K562 (cell line): Measurements from ENCODE around the gene CLDN2. TPM values are rescaled to one million over a fixed set of nuclear protein-coding genes. Genes with fewer than 3 reads are reported as not detected.

ENCODE experiments used
- ATAC-seq: fragments of 200-7000 bp; cut with Tn5 transposase; 3 replicates; pipeline ENCODE4 v1.9.1; 2020; ENCODE audit warnings: moderate library complexity
- BruUV-seq: library from RNA; stranded (reverse); fragments of 400-500 nt; replicated peaks from 2 replicates; lab custom pipeline; 2021; lab: Mats Ljungman, UMichigan
- CTCF ChIA-PET: fragments of 300-600 bp; formaldehyde crosslinking; extraction: SDS; loops from one replicate; lab custom pipeline; 2021; ENCODE audit warnings: low intra/inter-chr PET ratio; lab: Yijun Ruan, JAX
- POLR2A ChIA-PET: fragments of 300-600, 350-650 bp; sonication (Branson Sonifier 250); formaldehyde crosslinking; extraction: SDS; loops from one replicate; lab custom pipeline; 2021; ENCODE audit warnings: antibody characterized with exemption, inconsistent platforms; lab: Yijun Ruan, JAX
- DNase-seq, 4 experiments: peaks; one replicate each; pipeline versions ENCODE4 v3.0.0 to v3.0.0-alpha.2; 2011 to 2018; ENCODE audit warnings: low spot score in 3 of 4, mixed read lengths in 3 of 4; ENCODE audit errors: extremely low read depth in 1 of 4
- FAIRE-seq: peaks from 2 replicates; lab custom pipeline; 2011; peaks lifted over from hg19 to GRCh38; lab: Jason Lieb, UNC
- H2AFZ ChIP-seq: 2 replicates; pipeline ENCODE4 v1.6.0; 2011; ENCODE audit warnings: low read depth, low read length, control low read depth, inconsistent platforms
- H3K27ac ChIP-seq: fragments of 200-600 bp; 3 replicates; pipeline ENCODE4 v1.8.0; 2011; ENCODE audit warnings: low read depth, mild to moderate bottlenecking, control low read depth, inconsistent platforms, low read length, moderate library complexity, mixed read lengths; ENCODE audit errors: extremely low read depth
- H3K27me3 ChIP-seq, 2 experiments: fragments of 300-600 bp in 1 of 2; 2 replicates in 1 of 2; 3 replicates in 1 of 2; pipeline versions ENCODE4 v1.6.0 to v1.8.0; 2011; ENCODE audit warnings: inconsistent platforms in 2 of 2, low read length in 2 of 2, mild to moderate bottlenecking in 1 of 2, mixed read lengths in 1 of 2, moderate library complexity in 1 of 2; ENCODE audit not compliant: control insufficient read depth in 2 of 2, insufficient read depth in 2 of 2
- H3K36me3 ChIP-seq: fragments of 300-600 bp; 3 replicates; pipeline ENCODE4 v1.8.0; 2011; ENCODE audit warnings: mild to moderate bottlenecking, low read length, inconsistent platforms; ENCODE audit not compliant: control insufficient read depth, insufficient read depth
- H3K4me1 ChIP-seq, 2 experiments: fragments of 200-600 bp in 1 of 2; replicated peaks in 1 of 2; 2 replicates in 1 of 2; 3 replicates in 1 of 2; pipeline versions ENCODE4 v1.5.1 to v1.8.0; 2011; ENCODE audit warnings: inconsistent platforms in 2 of 2, low read length in 2 of 2, mild to moderate bottlenecking in 1 of 2, mixed read lengths in 1 of 2, moderate library complexity in 1 of 2; ENCODE audit not compliant: control insufficient read depth in 2 of 2, insufficient read depth in 2 of 2
- H3K4me2 ChIP-seq: 2 replicates; pipeline ENCODE4 v1.6.1; 2011; ENCODE audit warnings: low read length, control low read depth, inconsistent platforms, mixed read lengths; ENCODE audit not compliant: insufficient read depth
- H3K4me3 ChIP-seq: fragments of 200-600 bp; sonication (generic), shearing (Covaris generic); 2 replicates; pipeline ENCODE4 v1.5.1; 2016; ENCODE audit warnings: control low read depth, inconsistent platforms
- H3K79me2 ChIP-seq: fragments of 200-600 bp; 3 replicates; pipeline ENCODE4 v1.8.0; 2011; ENCODE audit warnings: low read length, inconsistent platforms; ENCODE audit not compliant: control insufficient read depth, insufficient read depth
- H3K9ac ChIP-seq, 2 experiments: 2 replicates each; pipeline versions ENCODE4 v1.6.0 to v1.6.1; 2011; ENCODE audit warnings: low read depth in 2 of 2, low read length in 2 of 2, control low read depth in 1 of 2, inconsistent platforms in 1 of 2, mild to moderate bottlenecking in 1 of 2, mixed read lengths in 1 of 2; ENCODE audit not compliant: insufficient read depth in 1 of 2
- H3K9me1 ChIP-seq: one replicate; pipeline ENCODE4 v1.6.0; 2011; ENCODE audit warnings: inconsistent platforms, mild to moderate bottlenecking, low read length, moderate library complexity; ENCODE audit not compliant: control insufficient read depth, insufficient read depth
- H3K9me3 ChIP-seq: replicated peaks from 2 replicates; pipeline ENCODE4 v1.5.1; 2011; ENCODE audit warnings: low read depth, low read length, inconsistent platforms; ENCODE audit not compliant: control insufficient read depth, insufficient read depth
- H4K20me1 ChIP-seq: replicated peaks from 2 replicates; pipeline ENCODE4 v1.6.1; 2011; ENCODE audit warnings: low read length, inconsistent platforms, mixed read lengths; ENCODE audit not compliant: control insufficient read depth, insufficient read depth
- EGR1 ChIP-seq: fragments of 450-650 bp; conservative IDR thresholded peaks from 2 replicates; pipeline ENCODE4 v1.6.1; 2017; ENCODE audit warnings: mild to moderate bottlenecking
- HBP1 ChIP-seq: fragments of 450-650 bp; formaldehyde crosslinking; IDR thresholded peaks from 2 replicates; pipeline ENCODE4 v1.4.0; 2022; ENCODE audit warnings: missing genetic modification characterization
- MGA ChIP-seq: fragments of 450-650 bp; IDR thresholded peaks from 2 replicates; pipeline ENCODE4 v1.6.1; 2016; ENCODE audit warnings: mild to moderate bottlenecking, moderate library complexity
- NCOA4 ChIP-seq: fragments of 450-650 bp; IDR thresholded peaks from 2 replicates; pipeline ENCODE4 v1.6.1; 2018; ENCODE audit warnings: mild to moderate bottlenecking; ENCODE audit not compliant: partially characterized antibody
- NFIC ChIP-seq: fragments of 450-650 bp; IDR thresholded peaks from 2 replicates; pipeline ENCODE4 v1.6.1; 2017; ENCODE audit warnings: mild to moderate bottlenecking, inconsistent platforms
- SMAD3 ChIP-seq: fragments of 450-650 bp; formaldehyde crosslinking; conservative IDR thresholded peaks from 2 replicates; pipeline ENCODE4 v1.4.0; 2020; ENCODE audit warnings: mild to moderate bottlenecking
- WGBS: fragments of 100-300 bp; shearing (Covaris generic); methylation state at CpG from one replicate; pipeline ENCODE4 v1.1.6; 2016; ENCODE audit warnings: low coverage, mixed read lengths; ENCODE audit not compliant: insufficient coverage; ENCODE audit errors: missing lambda C conversion rate; 5-methylcytosine and 5-hydroxymethylcytosine counted together
- in situ Hi-C: fragments of 300-500 bp; cut with MboI; formaldehyde crosslinking; loops from 4 replicates; pipeline ENCODE4 v1.15.0; 2018; ENCODE audit warnings: inconsistent platforms, mixed read lengths
- intact Hi-C: fragments of 100-400 bp; cut with micrococcal nuclease; formaldehyde crosslinking; loops from 2 replicates; pipeline ENCODE4 v1.14.2; 2022
- polyA plus RNA-seq, 8 experiments: library from polyadenylated mRNA; depleted of rRNA in 4 of 8; stranded (reverse) in 5 of 8; unstranded in 3 of 8; fragments of >200 nt; fragmentation: Nextera tagmentation in 2 of 8; fragmentation: Illumina TruSeq in 1 of 8; extraction: Ambion mirVana in 2 of 8; extraction: Trizol in 1 of 8; gene quantifications; 2 replicates each; pipeline versions ENCODE4 v1.2.1 to v1.2.3, GENCODE V29; 2011 to 2014; ENCODE audit warnings: inconsistent platforms in 1 of 8, missing spikeins in 1 of 8
- total RNA-seq, 7 experiments: library from RNA; depleted of rRNA in 6 of 7; stranded (reverse); fragments of >200 nt in 6 of 7; fragmentation: Illumina TruSeq in 2 of 7; extraction: Trizol in 2 of 7; gene quantifications; 2 replicates each; pipeline versions ENCODE4 v1.2.1 to v1.2.3, GENCODE V29; 2011 to 2021; ENCODE audit warnings: low replicate concordance in 1 of 7

The CLDN2 gene
- total and polyA plus RNA-seq, 9 of the 15 experiments (the other 6 are each of a cell fraction or from before 2014, with no cell fraction given): not detected

- TF ChIP-seq HBP1 (CRISPR knock-in tag) (no peak), NFIC (no peak), EGR1 (no peak), MGA (no peak), NCOA4 (no peak), SMAD3 (CRISPR knock-in tag) (no peak)
- in situ Hi-C loops (no loop called here), intact Hi-C loops (no loop called here)
- Histone ChIP-seq H3K36me3 (no peaks in the 10 kb centered on the region), H3K9ac (no peak overlapping the region), H3K4me1 (no peaks in the 10 kb centered on the region), H3K9me1 (no peaks in the 10 kb centered on the region), H3K9me3 (no peaks in the 10 kb centered on the region), H3K4me2 (no peak overlapping the region), H4K20me1 (no peaks in the 10 kb centered on the region), H3K27ac (no peak overlapping the region), H3K27me3 (no peaks in the 10 kb centered on the region; a peak in 1 of 5 replicates), H3K4me3 (no peak overlapping the region), H2AFZ (no peak overlapping the region), H3K79me2 (no peaks in the 10 kb centered on the region)
- ChIA-PET POLR2A (no interaction called here), CTCF (no interaction called here)
- ATAC-seq: no peak
- WGBS: 0% methylated on average over 4 of the region's 5 CpGs
- no TSS peak for BruUV-seq
- FAIRE-seq: no peak
- no peak for DNase-seq
Measured at GRCh38 chrX:106927700-106928099, 7.5 kb downstream of the CLDN2 start.
